ENCODE measurements around the gene SMOC1.

SMOC1 gene

GRCh38 chr14:69986336-69986735 lies 107.1 kb downstream of the SMOC1 start:
- DNase-seq = no peak

GRCh38 chr14:69987406-69988121 lies 108.3 kb downstream of the SMOC1 start:
- DNase-seq = no peak

- DNase-seq = no peak
Measured at GRCh38 chr14:69988979-69989378, 109.8 kb downstream of the SMOC1 start.

- no peak for DNase-seq
Measured at GRCh38 chr14:69989622-69990021, 110.4 kb downstream of the SMOC1 start.

GRCh38 chr14:69990323-69990722 lies 111.1 kb downstream of the SMOC1 start:
- DNase-seq = no peak

GRCh38 chr14:69991422-69991821 lies 112.2 kb downstream of the SMOC1 start:
- no peak for DNase-seq

GRCh38 chr14:69992564-69992963 lies 113.3 kb downstream of the SMOC1 start:
- no peak for DNase-seq

GRCh38 chr14:69993326-69993725 lies 114.1 kb downstream of the SMOC1 start:
- no peak for DNase-seq

GRCh38 chr14:69994002-69994401 lies 114.8 kb downstream of the SMOC1 start:
- no peak for DNase-seq

GRCh38 chr14:69996216-69996615 lies 117.0 kb downstream of the SMOC1 start:
- no peak for DNase-seq

- DNase-seq = no peak
Measured at GRCh38 chr14:69997849-69998248, 118.6 kb downstream of the SMOC1 start.

- no peak for DNase-seq
Measured at GRCh38 chr14:69999261-69999674, 120.1 kb downstream of the SMOC1 start.

GRCh38 chr14:70000601-70001000 lies 121.4 kb downstream of the SMOC1 start:
- no peak for DNase-seq

GRCh38 chr14:70002589-70003346 lies 123.6 kb downstream of the SMOC1 start:
- DNase-seq = no peak

- no peak for DNase-seq
Measured at GRCh38 chr14:70004791-70005190, 125.6 kb downstream of the SMOC1 start.

- DNase-seq = no peak
Measured at GRCh38 chr14:70005281-70005805, 126.1 kb downstream of the SMOC1 start.

GRCh38 chr14:70006699-70007098 lies 127.5 kb downstream of the SMOC1 start:
- no peak for DNase-seq

GRCh38 chr14:70008284-70009262 lies 129.4 kb downstream of the SMOC1 start:
- no peak for DNase-seq

GRCh38 chr14:70009961-70010360 lies 130.7 kb downstream of the SMOC1 start:
- DNase-seq = no peak

- no peak for DNase-seq
Measured at GRCh38 chr14:70011098-70011497, 131.9 kb downstream of the SMOC1 start.

GRCh38 chr14:70011708-70012107 lies 132.5 kb downstream of the SMOC1 start:
- DNase-seq = no peak

- peak; percentile 3 for DNase-seq
Measured at GRCh38 chr14:70013271-70013873, 134.2 kb downstream of the SMOC1 start.

Measured in NK-92 treated with Interleukin-12 subunit alpha and Interleukin-12 subunit beta, amount 100 ng/mL, for 24 hours (cell line).